ENCODE measurements around the gene MIX23. TPM values are rescaled to one million over a fixed set of nuclear protein-coding genes. Genes with fewer than 3 reads are reported as not detected.

The MIX23 gene
- 10 to 100 TPM; 18.4 to 24.9 (median 19.6) TPM for total RNA-seq
- 10 to 100 TPM; 28.0 to 32.9 (median 28.2) TPM for polyA plus RNA-seq
- long read RNA-seq, donor 1, transcript CCDC58-201 (5 exons, 720 nt) = major isoform, 6 of 7 reads
- long read RNA-seq, donor 1, partial matches to known transcripts = 0 of 7 reads
- long read RNA-seq, donor 1, other reads (novel, unspliced or antisense) = 0 of 7 reads
- long read RNA-seq, donor 2, transcript CCDC58-201 (5 exons, 720 nt) = major isoform, 6 of 10 reads
- long read RNA-seq, donor 2, partial matches to known transcripts = 0 of 10 reads
- long read RNA-seq, donor 2, other reads (novel, unspliced or antisense) = 0 of 10 reads

- DNase-seq = peak; percentile 95
- Histone ChIP-seq H3K4me3 (peak within 1 kb of the TSS; percentile 73 to 94 (median 87)), H3K9me3 (no peaks in the 10 kb centered on the region), H3K27me3 (replicated peaks in 1 of 7) (no peaks in the 10 kb centered on the region), H3K27ac (peak within 1 kb of the TSS; percentile 72 to 91 (median 88)), H3K4me1 (peaks cover 18 to 79% (median 38%) of the 10 kb centered on the region in 6 donors), H3K36me3 (peaks cover 0 to 19% (median 2%) of the 10 kb centered on the region in 6 donors)
- peak in 1 of 11 experiments; percentile 17 for TF ChIP-seq CTCF (IDR thresholded peaks at IDR 0.05 in 8 of 11, conservative IDR thresholded peaks at IDR 0.05 in 3 of 11)
- TF ChIP-seq POLR2A (IDR thresholded peaks at IDR 0.05) = no peak
- peak; percentile 69 to 76 (median 75) for TF ChIP-seq POLR2AphosphoS5 (IDR thresholded peaks at IDR 0.05)
- intact Hi-C loops (cut with DNase I; ENCODE audit: low total_unique reads) = no loop called here
- 0 to 1% (median 0%) methylated on average over 31 of the region's 31 CpGs for WGBS, 5 donors
Measured at GRCh38 chr3:122382888-122383666, at the start of gene MIX23. TSS of gene MIX23 (minus strand) at chr3:122383231. CDS start at chr3:122383224, 7 bp downstream.

GRCh38 chr3:122430371-122430770, 47.3 kb upstream of the MIX23 start:
- Histone ChIP-seq H3K9me3 (peaks cover 0 to 16% (median 9%) of the 10 kb centered on the region in 8 donors), H3K4me1 (no peaks in the 10 kb centered on the region), H3K4me3 (no peak overlapping the region), H3K27me3 (replicated peaks in 1 of 7) (no peaks in the 10 kb centered on the region), H3K27ac (no peak overlapping the region), H3K36me3 (peaks cover 18 to 99% (median 67%) of the 10 kb centered on the region in 6 donors)
- no peak for TF ChIP-seq POLR2AphosphoS5 (IDR thresholded peaks at IDR 0.05)
- TF ChIP-seq POLR2A (IDR thresholded peaks at IDR 0.05) = no peak
- no peak for TF ChIP-seq CTCF (IDR thresholded peaks at IDR 0.05 in 8 of 11, conservative IDR thresholded peaks at IDR 0.05 in 3 of 11)
- WGBS, 5 donors = 92 to 99% (median 95%) methylated on average over 2 of the region's 2 CpGs
- intact Hi-C loops (cut with DNase I; ENCODE audit: low total_unique reads) = no loop called here
- DNase-seq = no peak

GRCh38 chr3:122427857-122428471, 44.9 kb upstream of the MIX23 start:
- WGBS, 5 donors = 60 to 85% (median 78%) methylated on average over 2 of the region's 2 CpGs
- Histone ChIP-seq H3K36me3 (peaks cover 18 to 97% (median 62%) of the 10 kb centered on the region in 6 donors), H3K9me3 (peaks cover 0 to 15% (median 9%) of the 10 kb centered on the region in 8 donors), H3K4me3 (no peak overlapping the region), H3K4me1 (no peaks in the 10 kb centered on the region), H3K27ac (no peak overlapping the region), H3K27me3 (replicated peaks in 1 of 7) (no peaks in the 10 kb centered on the region)
- DNase-seq = no peak
- no peak for TF ChIP-seq POLR2AphosphoS5 (IDR thresholded peaks at IDR 0.05)
- no peak for TF ChIP-seq POLR2A (IDR thresholded peaks at IDR 0.05)
- no peak for TF ChIP-seq CTCF (IDR thresholded peaks at IDR 0.05 in 8 of 11, conservative IDR thresholded peaks at IDR 0.05 in 3 of 11)
- intact Hi-C loops (cut with DNase I; ENCODE audit: low total_unique reads) = no loop called here

Measured in spleen (tissue), 13 donors.